Measurements from ENCODE around the gene NOTUM.

DNA sequence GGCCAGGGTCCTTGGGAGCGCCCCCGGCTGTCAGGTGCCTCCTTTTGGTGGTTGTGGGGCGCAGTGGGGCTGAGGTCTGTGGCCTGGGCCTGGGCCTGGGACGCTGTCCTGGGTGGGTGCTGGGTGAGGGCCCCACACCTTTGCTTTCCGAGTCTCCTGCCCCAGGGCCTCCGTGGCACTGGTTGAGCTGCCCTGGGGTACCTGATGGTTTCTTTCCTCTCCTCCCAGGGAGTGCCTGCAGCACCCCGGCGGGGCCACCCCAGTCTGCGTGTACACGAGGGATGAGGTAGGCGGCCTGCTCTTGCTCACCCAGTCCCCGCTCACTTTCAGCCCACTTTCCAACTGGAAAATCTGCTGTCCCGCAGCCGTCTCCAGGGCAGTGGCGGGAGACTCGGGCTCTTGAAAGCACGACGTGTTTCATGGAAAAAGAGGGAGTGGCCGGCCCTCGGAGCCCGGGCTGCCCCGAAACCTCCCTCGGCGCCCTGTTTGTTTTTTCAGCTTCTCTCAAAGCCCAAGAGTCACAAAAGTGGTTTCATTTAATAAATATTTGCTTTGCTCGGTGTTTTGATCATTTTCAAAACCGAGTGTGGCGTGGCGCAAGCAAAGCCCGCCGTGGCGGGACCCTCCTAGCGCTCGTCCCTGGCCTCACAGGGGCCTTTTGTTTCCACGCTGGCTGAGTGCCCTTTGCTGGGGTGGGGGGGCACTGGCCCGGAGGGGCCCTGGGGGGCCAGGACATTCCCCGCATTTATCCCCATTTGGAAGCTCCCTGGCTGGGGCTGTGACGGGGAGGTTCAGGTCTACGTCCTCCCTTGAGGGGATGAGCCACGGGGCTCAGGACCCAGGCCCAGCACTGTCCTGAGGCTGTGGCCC lies 33.8 kb upstream of the NOTUM start:
- TF ChIP-seq EZH2 (IDR thresholded peaks at IDR 0.05; ENCODE audit: low read length, missing control alignments): no peak
- TF ChIP-seq, protein P1, sequence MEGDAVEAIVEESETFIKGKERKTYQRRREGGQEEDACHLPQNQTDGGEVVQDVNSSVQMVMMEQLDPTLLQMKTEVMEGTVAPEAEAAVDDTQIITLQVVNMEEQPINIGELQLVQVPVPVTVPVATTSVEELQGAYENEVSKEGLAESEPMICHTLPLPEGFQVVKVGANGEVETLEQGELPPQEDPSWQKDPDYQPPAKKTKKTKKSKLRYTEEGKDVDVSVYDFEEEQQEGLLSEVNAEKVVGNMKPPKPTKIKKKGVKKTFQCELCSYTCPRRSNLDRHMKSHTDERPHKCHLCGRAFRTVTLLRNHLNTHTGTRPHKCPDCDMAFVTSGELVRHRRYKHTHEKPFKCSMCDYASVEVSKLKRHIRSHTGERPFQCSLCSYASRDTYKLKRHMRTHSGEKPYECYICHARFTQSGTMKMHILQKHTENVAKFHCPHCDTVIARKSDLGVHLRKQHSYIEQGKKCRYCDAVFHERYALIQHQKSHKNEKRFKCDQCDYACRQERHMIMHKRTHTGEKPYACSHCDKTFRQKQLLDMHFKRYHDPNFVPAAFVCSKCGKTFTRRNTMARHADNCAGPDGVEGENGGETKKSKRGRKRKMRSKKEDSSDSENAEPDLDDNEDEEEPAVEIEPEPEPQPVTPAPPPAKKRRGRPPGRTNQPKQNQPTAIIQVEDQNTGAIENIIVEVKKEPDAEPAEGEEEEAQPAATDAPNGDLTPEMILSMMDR (conservative IDR thresholded peaks at IDR 0.05 in 1 of 2, IDR thresholded peaks at IDR 0.05 in 1 of 2; ENCODE audit: low read depth in 1 of 2, low read length in 2 of 2): no peak
